HFF-Myc (cell line): ENCODE results near the gene PDAP1.
"Not testable (repeated sequence)": the region's sequence is repeated elsewhere in the genome, so short reads cannot be mapped to it uniquely, and the experiment has no call there.

Source experiments
- DNase-seq: peaks from one replicate; pipeline ENCODE4 v3.0.0-alpha.2; 2011; ENCODE audit warnings: low read depth; ENCODE audit errors: extremely low read depth
- H3K4me3 ChIP-seq: replicated peaks from 2 replicates; pipeline ENCODE4 v1.5.1; 2011; ENCODE audit warnings: low read depth, mild to moderate bottlenecking, control low read depth, low read length
- CTCF ChIP-seq: IDR thresholded peaks from 2 replicates; pipeline ENCODE4 v1.5.1; 2012; ENCODE audit warnings: mild to moderate bottlenecking, low read depth, low read length, control low read depth; ENCODE audit errors: missing control alignments

PDAP1 gene

GRCh38 chr7:99392659-99393354, 15.6 kb downstream of the PDAP1 start:
- H3K4me3 ChIP-seq: peak overlapping the region; percentile 31
- no peak for DNase-seq
- no peak for TF ChIP-seq CTCF

GRCh38 chr7:99392046-99392445, 16.4 kb downstream of the PDAP1 start:
- no peak overlapping the region; the same call in 1 of the 2 replicates for H3K4me3 ChIP-seq
- no peak for DNase-seq
- no peak for TF ChIP-seq CTCF

- DNase-seq: no peak
- no peak overlapping the region for H3K4me3 ChIP-seq
- no peak for TF ChIP-seq CTCF
Measured at GRCh38 chr7:99390941-99391602, 17.3 kb downstream of the PDAP1 start.

GRCh38 chr7:99389772-99390171, 18.6 kb downstream of the PDAP1 start:
- TF ChIP-seq CTCF: no peak
- no peak overlapping the region for H3K4me3 ChIP-seq
- no peak for DNase-seq

GRCh38 chr7:99387912-99388311, 20.5 kb downstream of the PDAP1 start:
- DNase-seq: no peak
- H3K4me3 ChIP-seq: no peak overlapping the region
- TF ChIP-seq CTCF: no peak

- H3K4me3 ChIP-seq, DNase-seq: not testable (repeated sequence)
Measured at GRCh38 chr7:99387239-99387635, 21.2 kb downstream of the PDAP1 start.

- peak; percentile 40 for TF ChIP-seq CTCF
- DNase-seq: no peak
- H3K4me3 ChIP-seq: no peak overlapping the region
Measured at GRCh38 chr7:99386584-99387238, 21.7 kb downstream of the PDAP1 start.
